Fibroblast of peridontal ligament (primary cell): Measurements from ENCODE around the gene CDON.
"Not testable (repeated sequence)": the region's sequence is repeated elsewhere in the genome, so short reads cannot be mapped to it uniquely, and the experiment has no call there.

Experiments
- DNase-seq: peaks from one replicate; pipeline ENCODE4 v3.0.0-alpha.2; 2010; ENCODE audit errors: extremely low read depth

CDON gene

GRCh38 chr11:125924384-125925007, 138.2 kb downstream of the CDON start:
- no peak for DNase-seq

DNA sequence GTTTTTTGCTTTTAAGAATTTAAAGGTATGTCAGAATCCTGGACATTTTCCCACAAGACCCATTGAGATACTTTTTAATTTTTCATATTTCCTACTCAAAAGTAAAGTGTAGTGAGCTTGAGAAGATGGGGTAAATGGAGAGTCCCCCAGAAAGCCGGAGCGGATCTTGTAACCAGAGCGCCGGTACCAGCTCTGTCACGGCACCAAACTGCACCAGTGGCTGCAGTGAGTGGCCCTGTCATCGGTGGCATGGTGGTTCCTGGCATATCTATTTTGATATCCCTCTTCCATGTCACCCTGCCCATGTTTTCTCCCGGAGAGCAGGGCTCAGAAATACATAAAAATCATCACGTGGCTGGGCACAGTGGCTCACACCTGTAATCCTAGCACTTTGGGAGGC, 139.0 kb downstream of the CDON start:
- no peak for DNase-seq

- peak; percentile 79 for DNase-seq
These were observed 139.6 kb downstream of the CDON start for GRCh38 chr11:125923012-125923579.

DNA sequence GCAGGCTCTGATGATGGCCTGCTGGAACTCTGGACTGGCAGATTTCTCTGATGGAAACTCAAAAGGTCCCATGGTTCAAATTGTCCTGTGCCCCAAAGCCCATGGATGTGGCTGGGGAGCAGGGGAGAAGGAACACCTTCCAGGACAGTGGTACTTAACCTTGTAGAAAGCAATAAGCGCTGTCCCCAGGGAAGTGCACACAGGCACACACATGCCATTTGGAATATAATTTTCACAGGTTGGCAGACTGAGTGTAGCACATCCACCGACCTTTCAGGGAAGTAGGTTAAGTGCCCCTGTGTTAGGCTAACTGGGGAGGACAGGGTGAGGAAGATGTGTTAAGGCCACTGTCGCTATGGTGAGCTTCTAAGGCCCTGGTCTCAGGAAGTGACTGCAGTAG, 140.5 kb downstream of the CDON start:
- DNase-seq = no peak

DNA sequence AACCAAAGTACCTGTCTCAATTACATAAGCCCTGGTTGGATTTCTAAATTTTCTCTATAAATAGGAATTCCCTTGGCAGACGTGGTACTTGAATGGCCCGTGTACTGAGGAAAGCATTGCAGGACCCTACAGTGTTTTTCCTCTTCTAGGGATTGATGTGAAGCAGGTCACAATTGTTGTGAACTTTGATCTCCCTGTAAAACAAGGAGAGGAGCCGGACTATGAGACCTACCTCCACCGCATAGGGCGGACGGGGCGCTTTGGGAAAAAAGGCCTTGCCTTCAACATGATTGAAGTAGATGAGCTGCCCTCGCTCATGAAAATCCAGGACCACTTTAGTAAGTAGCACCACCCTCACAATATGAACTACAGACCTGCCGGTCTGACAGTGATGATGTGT, 141.6 kb downstream of the CDON start:
- no peak for DNase-seq

DNA sequence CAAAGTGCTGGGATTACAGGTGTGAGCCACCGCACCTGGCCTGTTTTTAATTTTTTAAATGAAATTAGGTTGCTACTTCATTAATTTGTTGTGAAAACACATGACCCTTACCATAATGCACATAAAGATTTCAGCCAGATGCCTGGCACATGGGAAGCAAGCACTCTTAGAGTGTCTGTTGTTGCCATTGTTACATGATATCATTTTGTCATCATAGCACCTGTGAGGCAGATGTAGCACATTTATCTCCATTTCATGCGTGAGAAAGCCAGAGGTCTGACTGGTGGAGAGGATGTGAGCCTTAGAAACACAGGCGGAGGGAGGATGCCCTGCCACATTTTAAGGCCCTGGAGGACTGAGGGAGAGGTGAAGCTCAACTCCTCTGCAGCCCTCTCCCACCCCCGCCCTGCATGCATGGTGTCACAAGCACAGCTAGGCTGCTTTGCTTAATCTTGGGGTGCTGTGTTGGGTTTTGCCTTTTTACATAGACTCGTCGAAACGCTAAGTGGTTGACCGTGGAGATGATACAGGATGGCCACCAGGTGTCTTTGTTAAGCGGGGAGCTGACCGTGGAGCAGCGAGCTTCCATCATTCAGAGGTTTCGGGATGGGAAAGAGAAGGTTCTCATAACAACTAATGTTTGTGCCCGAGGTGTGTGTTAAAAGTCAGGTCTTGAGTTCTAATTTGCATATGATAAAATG, 144.4 kb downstream of the CDON start:
- DNase-seq = no peak

DNA sequence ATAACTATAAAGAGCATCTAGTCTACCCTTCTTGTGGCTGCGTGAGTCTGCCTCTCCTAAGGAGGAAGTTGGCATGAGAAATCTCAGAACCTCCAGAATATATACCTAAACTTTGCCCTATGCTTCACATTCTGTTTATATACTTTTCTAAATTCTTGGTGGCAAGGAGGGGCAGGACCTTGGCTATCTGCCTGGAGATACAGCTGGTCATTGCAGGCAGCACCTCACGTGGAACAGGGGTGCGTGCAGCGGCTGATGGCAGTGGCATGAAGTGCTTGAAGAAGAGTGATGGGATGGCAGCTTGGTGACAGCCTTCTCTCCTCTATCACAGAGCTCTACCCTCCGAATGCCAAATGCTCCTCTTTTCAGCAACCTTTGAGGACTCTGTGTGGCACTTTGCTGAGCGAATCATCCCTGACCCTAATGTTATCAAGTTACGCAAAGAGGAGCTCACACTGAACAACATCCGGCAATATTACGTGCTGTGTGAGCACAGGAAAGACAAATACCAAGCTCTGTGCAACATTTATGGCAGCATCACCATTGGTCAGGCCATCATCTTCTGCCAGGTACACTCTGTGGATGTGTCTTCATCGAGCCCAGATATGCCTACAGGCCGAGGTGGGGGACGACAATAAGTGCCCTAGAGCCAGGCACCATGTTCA, 145.9 kb downstream of the CDON start:
- DNase-seq = no peak

DNA sequence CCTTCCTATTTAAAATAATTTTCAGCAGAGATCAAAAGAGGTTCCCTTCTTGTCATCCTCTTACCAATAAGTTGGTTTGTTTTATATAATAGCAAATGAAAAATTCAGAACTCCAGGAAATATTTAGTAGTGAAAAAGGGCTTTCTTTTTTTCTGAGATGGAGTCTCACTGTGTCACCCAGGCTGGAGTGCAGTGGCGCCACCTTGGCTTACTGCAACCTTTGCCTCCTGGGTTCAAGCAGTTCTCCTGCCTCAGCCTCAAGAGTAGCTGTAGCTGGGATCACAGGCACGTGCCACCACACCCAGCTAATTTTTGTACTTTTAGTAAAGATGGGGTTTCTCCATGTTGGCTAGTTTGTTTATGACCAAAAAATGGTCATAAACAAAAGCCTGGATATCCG, 148.1 kb downstream of the CDON start:
- not testable (repeated sequence) for DNase-seq

DNA sequence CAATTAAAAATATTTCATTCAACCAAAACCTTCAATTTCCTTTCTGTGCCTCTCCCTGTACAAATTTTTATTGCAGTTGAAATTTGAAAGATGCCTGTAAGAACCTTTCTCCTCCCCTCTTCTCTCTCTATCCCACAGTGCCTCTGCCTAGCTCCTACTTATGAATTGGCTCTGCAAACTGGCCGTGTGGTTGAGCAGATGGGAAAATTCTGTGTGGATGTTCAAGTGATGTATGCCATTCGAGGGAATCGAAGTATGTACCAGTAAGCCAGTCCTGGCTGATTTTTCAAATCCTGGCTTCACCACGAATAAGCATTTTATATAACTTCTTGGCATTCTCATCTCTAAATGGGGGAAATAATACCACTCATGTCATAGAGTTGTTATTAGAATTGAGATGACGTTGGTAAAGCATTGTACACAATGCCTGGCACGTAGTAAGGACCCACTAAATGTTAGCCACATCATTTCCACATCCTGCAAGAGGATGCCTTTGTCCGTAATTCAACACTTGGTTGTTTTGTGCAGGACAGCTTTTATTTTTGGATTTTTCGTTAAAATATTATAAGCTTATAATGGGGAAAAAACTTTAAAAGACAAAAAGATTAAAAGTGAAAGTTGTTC, 152.3 kb downstream of the CDON start:
- DNase-seq = peak; percentile 12
